IPS DF 6.9 (cell line): ENCODE data around the gene ACRBP.

ENCODE experiments used
- DNase-seq: peaks from one replicate; pipeline ENCODE4 v3.0.0-alpha.2; 2013; ENCODE audit warnings: low read depth, low spot score
- H3K27ac ChIP-seq: one replicate; pipeline ENCODE4 v1.5.1; 2013; ENCODE audit warnings: low read length, control low read depth
- H3K27me3 ChIP-seq: 2 replicates; pipeline ENCODE4 v1.6.1; 2013; ENCODE audit warnings: mild to moderate bottlenecking, low read length; ENCODE audit not compliant: control insufficient read depth, insufficient read depth
- H3K36me3 ChIP-seq: 2 replicates; pipeline ENCODE4 v1.6.1; 2013; ENCODE audit warnings: low read length; ENCODE audit not compliant: control insufficient read depth, insufficient read depth
- H3K4me1 ChIP-seq: 2 replicates; pipeline ENCODE4 v1.6.1; 2013; ENCODE audit warnings: low read length; ENCODE audit not compliant: control insufficient read depth, insufficient read depth
- H3K4me3 ChIP-seq: 2 replicates; pipeline ENCODE4 v1.5.1; 2013; ENCODE audit warnings: mild to moderate bottlenecking, low read length
- H3K9me3 ChIP-seq: 2 replicates; pipeline ENCODE4 v1.6.1; 2013; ENCODE audit warnings: low read length, inconsistent platforms; ENCODE audit not compliant: control insufficient read depth, insufficient read depth
- WGBS: extraction: QIAGEN DNeasy Blood & Tissue Kit; methylation state at CpG from one replicate; pipeline ENCODE4 v1.1.7; 2013; ENCODE audit warnings: mixed read lengths, missing lambda C conversion rate; ENCODE audit not compliant: insufficient read length, insufficient coverage; 5-methylcytosine and 5-hydroxymethylcytosine counted together

The ACRBP gene

DNA sequence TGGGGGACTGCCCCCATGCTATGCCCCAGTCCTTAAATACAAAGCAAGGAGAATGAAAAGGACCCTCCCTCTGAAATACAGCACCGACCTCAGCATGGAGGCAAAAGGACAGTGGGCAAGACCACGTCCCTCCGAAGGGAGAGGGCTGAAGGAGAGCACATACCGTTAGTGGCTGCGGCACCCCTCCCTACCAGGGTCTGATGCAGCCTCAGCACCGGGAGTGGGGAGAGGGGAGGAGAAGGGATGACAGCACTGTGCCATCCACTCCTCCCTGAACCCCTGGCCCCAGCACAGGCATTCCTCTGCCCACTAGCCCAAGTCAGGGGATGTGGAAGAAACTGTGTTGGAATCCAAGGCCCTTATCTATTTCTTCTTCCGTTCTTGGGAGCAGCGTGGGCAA, 3.6 kb upstream of the ACRBP start:
- Histone ChIP-seq H3K36me3 (peaks cover 7% of the 10 kb centered on the region; the same call in 1 of the 2 replicates), H3K9me3 (no peaks in the 10 kb centered on the region), H3K4me3 (no peak overlapping the region), H3K27me3 (no peaks in the 10 kb centered on the region), H3K4me1 (no peaks in the 10 kb centered on the region; the same call in 1 of the 2 replicates), H3K27ac (no peak overlapping the region)
- no CpG with 5 or more reads among the region's 8 CpGs for WGBS
- DNase-seq = no peak

DNA sequence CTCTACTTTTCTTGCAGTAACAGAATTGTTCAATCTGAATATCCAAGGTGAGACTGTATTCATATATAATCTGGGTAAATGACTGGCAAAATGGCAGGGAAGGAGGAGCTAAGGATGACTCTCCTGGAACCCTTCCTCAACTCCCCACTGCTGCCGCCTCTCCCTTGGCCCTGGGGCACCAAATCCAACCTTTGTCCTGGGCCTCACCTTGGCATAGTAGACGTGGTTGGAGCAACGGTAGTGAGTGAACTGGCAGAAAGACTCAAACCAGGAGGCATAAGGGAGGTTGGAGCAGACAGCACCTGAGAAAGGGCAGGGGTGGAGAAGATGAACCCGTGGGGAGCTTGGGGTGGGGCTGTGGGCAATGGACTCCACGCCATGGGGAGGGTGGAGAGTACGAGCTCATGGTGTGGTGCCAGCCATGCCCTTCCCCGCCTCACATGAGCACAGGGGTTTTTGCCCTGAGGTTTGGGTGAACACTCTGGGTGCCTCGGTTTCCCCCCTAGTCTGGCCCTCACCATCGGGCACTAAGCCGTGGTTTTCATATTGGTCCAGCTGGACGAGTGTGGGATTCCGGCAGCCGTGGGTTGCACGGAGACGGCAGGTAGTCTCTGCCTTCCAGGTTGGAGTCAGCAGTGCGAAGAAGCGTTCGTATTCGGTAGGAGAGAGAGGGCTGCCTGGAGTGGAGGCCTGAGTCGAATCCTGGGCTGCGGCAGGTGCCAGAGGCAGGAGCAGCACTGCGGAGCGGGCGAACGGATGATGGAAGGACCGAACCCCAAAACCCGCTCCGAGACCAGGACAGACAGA, 753 bp downstream of the ACRBP start:
- Histone ChIP-seq H3K4me1 (peaks cover 2% of the 10 kb centered on the region), H3K36me3 (peaks cover 4% of the 10 kb centered on the region; the same call in 1 of the 2 replicates), H3K4me3 (peak overlapping the region; percentile 63; the same call in 1 of the 2 replicates), H3K9me3 (no peaks in the 10 kb centered on the region), H3K27ac (no peak overlapping the region), H3K27me3 (no peaks in the 10 kb centered on the region)
- no CpG with 5 or more reads among the region's 28 CpGs for WGBS
- DNase-seq = no peak

DNA sequence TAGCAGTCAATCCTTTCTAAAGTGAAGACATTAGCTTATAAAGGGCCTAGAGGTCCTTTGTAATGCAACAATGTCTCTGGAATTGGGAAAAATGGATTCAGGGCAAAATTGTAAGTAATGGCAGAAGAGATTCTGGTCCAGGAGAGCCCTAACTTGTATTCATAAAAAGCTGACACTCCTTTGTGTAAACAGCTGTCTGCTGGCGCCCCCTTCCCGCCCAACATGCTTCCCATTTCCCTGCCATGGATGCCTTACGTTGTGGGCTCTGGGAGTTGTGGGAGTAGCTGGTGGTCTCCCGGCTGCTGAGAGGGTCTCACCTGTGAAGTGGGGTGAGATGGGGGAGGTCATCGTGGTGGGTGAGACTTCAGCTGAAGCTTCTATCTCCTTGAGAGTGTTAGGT, 2.3 kb downstream of the ACRBP start:
- WGBS = no CpG with 5 or more reads among the region's 5 CpGs
- Histone ChIP-seq H3K4me3 (no peak overlapping the region), H3K9me3 (no peaks in the 10 kb centered on the region), H3K27ac (no peak overlapping the region), H3K27me3 (no peaks in the 10 kb centered on the region), H3K36me3 (no peaks in the 10 kb centered on the region), H3K4me1 (peaks cover 2% of the 10 kb centered on the region; the same call in 1 of the 2 replicates)
- no peak for DNase-seq

DNA sequence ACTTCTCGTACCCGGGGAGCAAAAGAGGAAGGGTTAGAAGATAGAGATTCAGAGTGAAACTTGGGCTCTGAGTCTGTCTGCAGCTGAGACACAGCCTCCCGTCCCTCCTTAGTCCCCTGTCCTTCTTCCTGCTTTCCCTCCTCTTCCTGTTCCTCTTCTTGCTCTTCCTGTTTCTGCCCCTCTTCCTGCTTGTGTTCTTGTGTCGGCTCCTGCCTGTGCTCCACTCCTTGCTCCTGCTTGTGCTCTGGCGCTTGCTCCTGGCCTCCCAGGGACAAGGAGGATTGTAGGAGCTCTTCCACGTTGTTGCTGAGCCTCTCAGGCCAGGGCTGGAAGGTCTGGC, 3.0 kb downstream of the ACRBP start:
- Histone ChIP-seq H3K9me3 (no peaks in the 10 kb centered on the region), H3K4me1 (peaks cover 2% of the 10 kb centered on the region; the same call in 1 of the 2 replicates), H3K36me3 (no peaks in the 10 kb centered on the region), H3K4me3 (no peak overlapping the region), H3K27me3 (no peaks in the 10 kb centered on the region), H3K27ac (no peak overlapping the region)
- WGBS = no CpG with 5 or more reads among the region's 6 CpGs
- DNase-seq = no peak

DNA sequence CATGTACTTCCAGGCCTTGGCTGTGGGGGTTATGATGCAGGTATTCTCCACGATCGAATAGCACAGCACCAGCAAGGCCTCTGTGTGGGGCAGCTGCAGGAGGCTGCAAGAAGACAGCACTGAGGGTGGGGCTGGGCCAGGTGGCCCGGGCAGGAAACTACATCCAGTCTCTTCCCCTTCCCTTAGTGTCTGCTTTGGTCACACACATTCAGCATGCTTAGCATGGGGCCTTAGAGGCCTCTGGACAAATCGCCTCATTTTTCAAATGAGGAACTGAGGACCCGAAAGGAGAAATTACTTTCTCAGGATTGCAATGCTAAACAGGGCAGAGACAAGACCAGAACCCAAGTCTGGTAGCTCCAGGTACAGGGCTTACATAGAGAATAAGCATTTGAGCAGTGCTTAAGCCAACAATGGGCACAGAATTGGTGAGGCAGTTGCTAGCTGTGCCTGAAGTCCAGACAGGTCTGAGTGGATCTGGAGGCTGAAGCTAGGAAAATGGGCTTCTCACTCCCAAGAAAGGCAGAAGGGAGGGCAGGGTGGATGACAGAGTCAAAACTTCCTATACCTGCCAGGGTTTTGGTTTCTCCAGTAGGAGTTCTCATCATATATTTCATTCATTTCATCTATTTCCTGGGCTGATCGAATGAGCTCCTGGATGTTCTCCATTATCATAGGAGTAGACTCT, 3.5 kb downstream of the ACRBP start:
- Histone ChIP-seq H3K36me3 (no peaks in the 10 kb centered on the region), H3K4me3 (no peak overlapping the region), H3K27me3 (no peaks in the 10 kb centered on the region), H3K4me1 (peaks cover 2% of the 10 kb centered on the region; the same call in 1 of the 2 replicates), H3K9me3 (no peaks in the 10 kb centered on the region), H3K27ac (no peak overlapping the region)
- WGBS = no CpG with 5 or more reads among the region's 6 CpGs
- DNase-seq = no peak

DNA sequence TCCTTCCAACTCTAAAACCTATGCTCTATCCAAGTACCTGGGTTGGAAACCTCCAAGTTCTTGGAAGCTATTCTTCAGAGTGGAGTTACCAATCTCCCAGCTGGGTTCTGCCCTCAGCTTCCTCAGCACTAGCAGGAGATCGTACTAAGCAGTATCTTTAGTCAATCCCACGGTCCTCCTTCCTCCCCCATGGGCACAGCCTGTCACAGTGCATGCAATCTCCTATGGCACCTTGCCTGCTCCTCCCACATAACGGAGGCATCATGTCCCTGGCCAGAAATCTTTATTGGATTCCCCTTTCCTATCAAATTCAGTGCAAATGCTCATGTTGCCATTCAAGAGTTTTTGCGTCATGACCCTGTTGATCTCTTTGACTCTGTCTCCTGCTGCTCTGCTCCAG, 6.1 kb downstream of the ACRBP start:
- Histone ChIP-seq H3K4me1 (peaks cover 2% of the 10 kb centered on the region; the same call in 1 of the 2 replicates), H3K4me3 (no peak overlapping the region), H3K9me3 (no peaks in the 10 kb centered on the region), H3K27ac (no peak overlapping the region), H3K36me3 (no peaks in the 10 kb centered on the region), H3K27me3 (no peaks in the 10 kb centered on the region)
- WGBS = no CpG with 5 or more reads among the region's 4 CpGs
- DNase-seq = no peak

DNA sequence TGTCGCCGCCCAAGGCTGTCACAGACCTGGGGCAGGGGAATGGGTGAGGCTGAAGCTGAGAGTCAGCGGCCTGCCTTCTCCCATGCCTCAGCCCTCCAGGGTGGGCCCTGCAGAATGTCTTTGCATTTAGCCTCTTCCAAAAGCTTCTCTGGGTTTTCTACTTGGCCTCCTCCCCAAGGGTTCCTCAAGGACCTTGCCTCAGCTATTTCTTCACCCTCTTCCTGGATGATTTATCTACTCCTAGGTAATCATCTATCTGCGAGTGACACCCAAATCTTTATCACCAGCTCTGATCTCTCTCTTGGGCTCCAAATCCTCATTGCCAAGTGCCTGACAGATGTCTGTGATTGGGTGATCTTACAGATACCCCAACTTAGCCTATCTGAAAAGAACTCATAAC, 6.7 kb downstream of the ACRBP start:
- no CpG with 5 or more reads among the region's 4 CpGs for WGBS
- no peaks in the 10 kb centered on the region for H3K27me3 ChIP-seq
- DNase-seq = no peak
- peaks cover 2% of the 10 kb centered on the region; the same call in 1 of the 2 replicates for H3K4me1 ChIP-seq
- H3K36me3 ChIP-seq = no peaks in the 10 kb centered on the region
- no peak overlapping the region for H3K27ac ChIP-seq
- H3K4me3 ChIP-seq = no peak overlapping the region
- no peaks in the 10 kb centered on the region for H3K9me3 ChIP-seq

DNA sequence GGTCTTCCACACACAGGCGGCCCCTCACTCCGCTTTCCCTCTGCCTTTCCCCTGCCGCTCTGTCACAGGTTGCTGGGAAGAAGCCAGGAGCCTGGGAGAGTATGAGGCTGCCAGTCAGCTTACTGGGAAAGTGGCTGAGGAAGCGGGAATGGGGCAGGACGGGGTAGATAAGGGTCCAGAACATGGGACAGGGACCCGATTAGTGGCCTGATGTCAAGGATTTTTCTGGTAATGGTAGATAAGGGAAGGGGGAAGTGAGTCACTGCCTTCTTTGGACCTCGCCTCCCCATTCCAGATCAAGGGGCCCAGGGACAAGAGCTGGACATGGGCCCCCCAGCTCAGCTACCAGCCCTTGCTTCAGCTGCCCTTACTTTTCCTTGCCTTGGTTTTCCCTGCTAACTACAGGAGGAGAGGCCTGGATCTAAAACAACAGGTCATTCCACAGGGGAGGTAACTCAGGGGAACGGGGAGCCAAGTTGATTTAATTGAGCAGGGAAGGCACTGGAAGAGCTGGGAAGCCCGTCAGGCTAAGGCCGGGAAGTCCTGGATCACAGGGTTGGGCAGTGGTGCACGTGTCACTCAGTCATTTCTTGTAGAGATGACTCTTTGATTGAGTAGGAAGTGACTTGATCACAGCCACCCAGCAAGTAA, 8.0 kb downstream of the ACRBP start:
- H3K4me1 ChIP-seq = no peaks in the 10 kb centered on the region
- no peak overlapping the region for H3K4me3 ChIP-seq
- H3K27me3 ChIP-seq = no peaks in the 10 kb centered on the region
- no CpG with 5 or more reads among the region's 11 CpGs for WGBS
- DNase-seq = no peak
- no peaks in the 10 kb centered on the region for H3K36me3 ChIP-seq
- H3K9me3 ChIP-seq = no peaks in the 10 kb centered on the region
- no peak overlapping the region for H3K27ac ChIP-seq

DNA sequence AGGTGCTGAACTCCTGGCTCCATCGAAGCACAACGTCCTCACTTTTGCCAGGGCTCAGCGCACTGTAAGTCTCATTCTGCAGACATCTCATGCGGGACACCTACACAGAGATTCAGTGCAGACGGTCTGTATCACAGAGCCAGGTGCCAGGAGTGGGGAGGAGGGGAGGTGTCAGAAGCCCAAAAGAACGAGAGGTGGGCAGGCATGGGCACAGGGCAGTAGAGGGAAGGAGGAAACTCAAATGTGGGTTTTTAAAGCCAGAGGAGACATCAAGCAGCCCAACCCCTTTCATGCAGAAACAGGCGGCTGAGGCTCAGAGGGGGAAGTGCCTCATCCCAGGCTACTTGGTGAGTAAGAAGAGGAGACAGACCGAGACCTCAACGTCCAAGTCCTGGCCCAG, 8.9 kb downstream of the ACRBP start:
- H3K4me1 ChIP-seq = no peaks in the 10 kb centered on the region
- H3K27me3 ChIP-seq = no peaks in the 10 kb centered on the region
- DNase-seq = no peak
- H3K4me3 ChIP-seq = no peak overlapping the region
- no peak overlapping the region for H3K27ac ChIP-seq
- H3K9me3 ChIP-seq = no peaks in the 10 kb centered on the region
- no CpG with 5 or more reads among the region's 9 CpGs for WGBS
- H3K36me3 ChIP-seq = no peaks in the 10 kb centered on the region

DNA sequence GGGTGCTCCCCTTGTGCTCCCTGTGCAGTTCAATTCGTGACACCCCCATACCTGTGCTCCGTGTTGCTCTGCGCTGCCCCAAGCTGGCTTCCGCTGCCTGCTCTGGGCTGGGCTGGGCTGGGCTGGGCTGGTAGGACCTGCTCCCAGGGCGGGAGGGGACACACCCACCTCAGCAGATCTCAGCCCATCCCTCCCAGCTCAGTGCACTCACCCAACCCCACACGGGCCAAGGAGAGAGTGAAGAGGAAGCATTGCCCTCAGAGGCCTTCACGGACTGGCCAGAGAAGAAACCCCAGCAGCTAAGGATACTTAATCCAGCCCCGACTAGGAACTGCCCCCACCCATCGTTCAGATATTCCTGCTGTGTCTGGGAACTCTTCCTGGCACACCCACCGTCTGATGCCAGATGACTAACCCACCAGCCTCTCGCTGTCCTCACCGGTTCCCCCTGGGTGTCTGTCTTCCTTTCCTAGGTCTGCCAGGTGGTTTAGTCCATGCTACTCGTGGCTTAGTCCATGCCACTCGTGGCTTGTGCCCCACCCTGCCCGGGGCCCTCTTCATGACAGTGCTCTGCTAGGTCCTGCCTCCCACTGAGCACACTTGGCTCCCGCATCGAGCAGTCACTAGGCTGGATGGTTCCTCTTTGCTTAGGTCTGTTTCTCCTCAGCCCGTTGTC, 11.2 kb downstream of the ACRBP start, which contains the start of gene LPAR5:
Gene LPAR5, minus strand, starts transcription at position 104 of the 676 bp plus-strand sequence. CDS start 14,711 bp downstream, outside the sequence.
- no CpG with 5 or more reads among the region's 18 CpGs for WGBS
- no peak for DNase-seq
- H3K4me1 ChIP-seq = no peaks in the 10 kb centered on the region

More for the DNA sequence above, 11.2 kb downstream of the ACRBP start, which contains the start of gene LPAR5:
- Histone ChIP-seq H3K27me3 (no peaks in the 10 kb centered on the region), H3K9me3 (no peaks in the 10 kb centered on the region), H3K4me3 (no peak within 1 kb of the TSS), H3K27ac (no peak within 1 kb of the TSS), H3K36me3 (no peaks in the 10 kb centered on the region)
